Occipital lobe (tissue), 2 donors: Measurements from ENCODE around the gene FETUB. TPM values are rescaled to one million over a fixed set of nuclear protein-coding genes. Genes with fewer than 3 reads are reported as not detected.

Experiments used
- DNase-seq: peaks from one replicate; lab custom pipeline; 2025; lab: John Stamatoyannopoulos, UW
- total RNA-seq: library from RNA; depleted of rRNA; stranded (reverse); fragments of >200 nt; gene quantifications from one replicate; pipeline ENCODE4 v1.2.3, GENCODE V29; 2014

The FETUB gene, protein sequence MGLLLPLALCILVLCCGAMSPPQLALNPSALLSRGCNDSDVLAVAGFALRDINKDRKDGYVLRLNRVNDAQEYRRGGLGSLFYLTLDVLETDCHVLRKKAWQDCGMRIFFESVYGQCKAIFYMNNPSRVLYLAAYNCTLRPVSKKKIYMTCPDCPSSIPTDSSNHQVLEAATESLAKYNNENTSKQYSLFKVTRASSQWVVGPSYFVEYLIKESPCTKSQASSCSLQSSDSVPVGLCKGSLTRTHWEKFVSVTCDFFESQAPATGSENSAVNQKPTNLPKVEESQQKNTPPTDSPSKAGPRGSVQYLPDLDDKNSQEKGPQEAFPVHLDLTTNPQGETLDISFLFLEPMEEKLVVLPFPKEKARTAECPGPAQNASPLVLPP
- not detected for total RNA-seq

DNA sequence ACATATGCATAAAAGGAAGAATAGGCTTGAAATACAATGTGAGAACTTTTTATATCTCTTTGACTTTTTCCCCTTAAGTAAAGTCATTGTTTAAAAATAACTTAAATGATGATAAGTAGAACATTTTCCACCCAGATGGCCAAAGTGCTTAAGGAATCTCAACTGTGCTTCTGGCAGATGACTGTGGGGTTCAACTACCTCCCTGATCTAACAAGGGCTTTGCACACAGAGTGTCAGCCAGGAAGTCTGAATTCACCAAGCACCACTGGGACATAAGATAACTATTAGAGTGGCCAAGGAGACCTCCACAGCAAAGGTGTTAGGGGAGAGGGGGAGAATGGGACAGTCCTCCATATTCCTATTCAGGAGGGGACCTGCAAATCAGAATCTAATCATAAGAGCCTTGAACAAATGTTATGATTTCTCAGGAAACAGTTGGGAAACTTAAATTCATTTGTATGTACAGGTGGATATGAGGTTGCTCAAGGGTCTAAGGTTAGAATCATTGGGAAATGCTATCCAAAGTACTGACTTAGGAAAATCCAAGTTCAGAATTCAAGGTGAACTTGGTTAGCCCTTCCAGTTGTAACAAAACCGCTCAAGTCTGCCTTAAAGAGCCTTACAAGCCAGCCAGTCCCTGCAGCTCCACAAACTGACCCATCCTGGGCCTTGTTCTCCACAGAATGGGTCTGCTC, at the start of gene FETUB:
FETUB (plus strand) TSS at position 622 of the 695 bp plus-strand sequence; CDS start at position 684, 62 bp downstream.
- DNase-seq, result no peak

DNA sequence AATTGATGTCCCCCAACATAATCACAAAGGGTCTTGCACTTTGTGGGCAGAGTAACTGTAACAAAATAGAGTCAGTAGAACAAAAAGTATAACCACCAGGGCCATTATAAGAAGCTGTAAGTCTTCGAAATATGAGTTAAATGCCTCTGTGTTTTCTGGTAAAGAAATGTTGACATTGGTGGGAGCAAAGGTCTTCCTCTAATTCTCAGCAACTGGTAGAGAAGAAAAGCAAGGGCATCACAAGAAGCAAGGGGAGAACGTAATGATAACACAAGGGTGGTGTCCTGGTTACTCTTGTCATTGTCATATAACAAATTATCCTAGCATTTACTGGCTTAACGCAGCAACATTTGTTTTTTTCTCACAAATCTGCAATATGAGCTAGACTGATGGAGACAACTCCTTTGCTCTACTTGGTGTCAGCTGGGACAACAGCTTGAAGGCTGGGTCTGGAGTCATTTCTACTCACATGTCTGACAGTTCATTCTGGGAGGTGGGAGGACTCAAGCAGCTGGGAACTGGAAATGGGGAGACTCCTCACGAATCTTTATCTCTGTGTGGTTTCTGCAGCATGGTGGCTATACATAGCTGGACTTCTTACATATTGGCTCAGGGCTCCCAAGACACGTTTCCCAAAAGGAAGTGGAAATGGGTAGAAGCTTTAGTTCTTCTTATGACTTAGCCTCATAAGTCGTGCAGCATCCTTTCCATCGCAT, 49.5 kb upstream of the FETUB start:
- no peak for DNase-seq

DNA sequence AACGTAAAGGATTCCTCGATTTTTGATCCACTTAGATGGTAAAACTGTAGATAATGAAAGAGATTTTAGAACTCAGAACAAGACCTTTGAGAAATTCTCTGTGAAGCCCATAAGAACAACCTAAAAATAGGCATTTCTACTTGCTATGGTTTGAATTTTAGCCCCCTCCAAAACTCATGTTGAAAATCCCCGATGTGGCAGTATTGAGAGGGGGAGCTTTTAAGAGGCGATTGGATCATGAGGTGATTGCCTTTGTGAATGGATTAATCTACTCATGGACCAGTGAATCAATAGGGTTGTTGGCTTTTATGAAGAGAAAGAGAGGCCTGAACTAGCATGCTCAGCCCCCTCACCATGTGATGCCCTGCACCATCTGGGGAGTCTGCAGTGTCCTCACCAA, 47.5 kb upstream of the FETUB start:
- no peak for DNase-seq

DNA sequence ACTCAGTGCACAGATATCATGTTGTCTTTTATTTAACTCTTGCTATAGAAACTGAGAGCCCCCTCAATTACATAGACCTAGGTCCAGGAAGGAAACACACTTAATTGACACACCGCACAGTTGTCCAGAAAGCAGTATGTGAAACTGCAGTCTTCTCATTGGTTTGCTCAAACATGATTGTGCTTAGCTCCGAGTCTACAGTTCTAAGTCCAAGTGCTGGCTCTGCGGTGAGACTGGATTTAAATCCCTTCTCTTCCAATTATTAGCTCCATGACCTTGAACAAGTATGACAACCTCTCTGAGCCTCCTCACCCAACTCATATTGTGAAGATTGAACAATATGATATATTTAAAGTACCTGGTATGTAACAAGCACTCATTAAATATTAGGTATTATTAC, 46.3 kb upstream of the FETUB start:
- no peak for DNase-seq

DNA sequence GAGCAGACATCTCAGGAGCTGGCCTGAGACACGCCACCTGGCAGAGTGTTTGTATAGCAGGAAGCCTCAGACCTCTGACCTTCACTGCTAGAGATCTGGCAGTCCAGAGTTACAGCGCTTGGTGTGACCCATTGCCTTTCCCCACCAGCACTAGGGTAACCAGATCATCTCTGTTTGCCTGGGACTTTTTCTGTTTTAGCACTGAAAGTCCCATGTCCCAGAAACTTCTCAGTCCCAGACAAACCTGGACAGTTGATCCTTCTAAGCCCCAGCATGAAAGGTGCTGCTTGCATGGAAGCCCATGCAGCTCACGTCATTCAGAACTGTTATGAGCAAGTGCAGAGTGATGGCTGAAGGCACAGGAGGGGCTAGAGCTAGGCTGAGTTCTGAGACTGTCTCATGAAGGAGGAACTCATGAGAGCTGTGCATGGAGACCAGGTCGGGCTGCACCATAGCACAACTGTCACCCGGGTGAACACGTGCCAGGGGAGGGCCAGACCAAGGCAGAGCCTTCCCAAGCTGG, 45.5 kb upstream of the FETUB start:
- no peak for DNase-seq

DNA sequence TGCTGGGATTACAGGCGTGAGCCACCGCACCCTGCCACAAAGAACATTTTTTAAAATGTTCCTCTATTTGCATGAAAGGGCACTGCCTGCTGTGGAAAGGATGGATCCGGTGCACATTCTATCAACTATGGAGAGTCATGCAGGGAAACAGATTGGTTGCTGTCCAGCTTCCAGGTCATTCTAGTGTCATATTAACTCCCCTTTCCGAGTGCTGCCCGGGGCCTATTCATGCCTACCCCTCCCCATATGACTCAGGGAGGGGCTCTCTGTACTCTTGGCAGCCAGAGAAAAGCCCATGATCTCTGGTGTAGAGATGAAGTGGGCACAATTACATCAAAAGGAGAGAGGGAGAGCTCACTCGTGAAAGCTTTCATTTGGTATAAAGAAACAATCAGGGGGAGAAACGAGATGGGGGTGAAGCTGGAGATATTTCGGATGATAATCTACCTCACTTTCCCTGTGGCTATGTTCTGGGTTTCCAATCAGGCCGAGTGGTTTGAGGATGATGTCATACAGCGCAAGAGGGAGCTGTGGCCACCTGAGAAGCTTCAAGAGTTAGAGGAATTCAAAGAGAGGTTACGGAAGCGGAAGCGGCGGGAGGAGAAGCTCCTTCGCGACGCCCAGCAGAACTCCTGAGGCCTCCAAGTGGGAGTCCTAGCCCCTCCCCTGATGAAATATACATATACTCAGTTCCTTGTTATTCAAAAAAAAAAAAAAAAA, 43.5 kb upstream of the FETUB start:
- DNase-seq, result no peak

DNA sequence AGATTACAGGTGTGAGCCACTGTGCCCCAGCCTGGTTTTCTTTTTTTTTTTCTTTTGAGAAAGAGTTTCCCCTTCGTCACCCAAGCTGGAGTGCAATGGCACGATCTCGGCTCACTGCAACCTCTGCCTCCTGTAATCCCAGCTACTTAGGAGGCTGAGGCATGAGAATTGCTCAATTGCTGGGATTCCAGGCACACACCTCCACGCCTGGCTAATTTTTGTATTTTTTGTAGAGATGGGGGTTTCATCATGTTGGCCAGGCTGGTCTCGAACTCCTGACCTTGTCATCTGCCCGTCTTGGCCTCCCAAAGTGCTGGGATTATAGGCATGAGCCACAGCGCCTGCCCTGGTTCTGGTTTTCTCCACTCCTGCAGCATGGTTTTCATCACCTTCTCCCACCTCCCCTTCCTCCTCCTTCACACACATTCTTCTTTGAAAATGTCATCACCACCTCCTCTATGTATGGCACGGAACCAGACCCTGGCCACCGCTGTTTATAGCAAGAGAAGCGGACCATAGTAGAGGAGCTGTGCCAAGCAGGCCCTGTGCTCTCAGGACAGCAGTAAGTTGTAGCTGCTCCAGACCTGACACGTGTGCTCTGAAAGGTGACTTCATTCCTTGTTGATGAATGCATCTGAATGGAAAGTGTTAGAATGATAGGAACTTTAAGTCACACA, 42.0 kb upstream of the FETUB start:
- no peak for DNase-seq

DNA sequence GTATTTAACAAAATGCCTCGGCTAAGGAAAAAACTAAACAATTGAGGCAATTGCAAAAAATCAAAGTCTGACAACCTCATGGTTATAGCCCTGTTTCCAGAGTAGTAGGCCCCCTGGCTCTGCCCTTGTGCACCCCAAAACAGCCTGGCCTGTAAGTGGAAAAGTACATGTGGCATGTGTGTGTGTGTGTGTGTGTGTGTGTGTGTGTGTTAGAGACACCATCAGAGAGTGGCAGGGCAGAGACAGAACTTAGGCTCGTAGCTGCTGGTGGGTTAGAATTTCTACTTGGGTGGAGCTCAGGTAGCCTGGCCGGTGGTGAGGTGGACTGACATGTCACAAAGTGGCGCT, 41.4 kb upstream of the FETUB start:
- no peak for DNase-seq

DNA sequence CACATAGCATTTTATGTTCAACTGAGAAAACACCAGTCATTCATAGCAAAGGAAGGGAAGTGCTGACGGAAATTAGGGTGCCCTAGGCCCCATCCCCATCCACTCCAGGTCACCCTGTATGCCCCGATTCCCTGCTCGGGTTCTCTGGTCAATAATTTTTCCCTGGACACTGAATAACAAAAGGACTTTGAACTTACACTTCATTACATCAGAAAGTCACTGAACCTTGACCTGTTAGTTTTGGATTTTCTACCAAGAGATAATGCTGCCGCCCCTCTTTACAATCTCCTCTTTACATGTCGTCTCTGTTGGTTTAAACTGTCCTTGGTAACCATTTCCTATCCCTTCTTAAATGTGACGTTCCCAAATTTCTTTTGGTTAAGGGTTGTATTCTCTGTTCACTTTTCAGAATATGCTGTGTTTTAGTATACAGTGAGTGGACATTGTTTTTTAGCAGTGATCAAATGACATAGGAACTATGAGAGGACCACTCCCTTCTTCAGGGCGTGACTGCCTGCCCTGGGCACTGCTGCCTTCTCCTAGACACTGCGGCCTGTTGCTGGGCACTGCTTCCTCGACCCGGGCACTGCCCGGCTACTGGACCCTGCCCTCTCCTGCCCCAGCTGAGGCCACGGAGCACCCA, 40.9 kb upstream of the FETUB start:
- no peak for DNase-seq

DNA sequence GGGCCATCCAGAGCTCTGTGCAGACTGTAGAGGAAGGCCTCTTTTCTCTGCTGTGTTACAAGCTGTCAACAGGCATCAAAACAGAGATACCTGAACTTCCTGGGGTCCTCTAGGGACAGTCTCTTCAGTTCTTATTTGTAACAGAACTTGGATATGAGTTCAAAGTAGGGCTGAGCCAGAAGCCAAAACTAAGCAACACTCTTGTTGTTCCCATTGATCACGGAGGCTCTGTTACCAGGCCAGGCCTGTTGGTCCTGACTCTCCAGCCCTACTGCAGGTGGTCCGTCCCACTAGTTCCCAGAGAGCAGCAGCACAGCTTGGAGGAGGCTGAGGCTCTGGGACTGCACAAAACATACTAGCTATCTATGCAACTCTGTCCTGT, 40.4 kb upstream of the FETUB start:
- DNase-seq, result no peak

DNA sequence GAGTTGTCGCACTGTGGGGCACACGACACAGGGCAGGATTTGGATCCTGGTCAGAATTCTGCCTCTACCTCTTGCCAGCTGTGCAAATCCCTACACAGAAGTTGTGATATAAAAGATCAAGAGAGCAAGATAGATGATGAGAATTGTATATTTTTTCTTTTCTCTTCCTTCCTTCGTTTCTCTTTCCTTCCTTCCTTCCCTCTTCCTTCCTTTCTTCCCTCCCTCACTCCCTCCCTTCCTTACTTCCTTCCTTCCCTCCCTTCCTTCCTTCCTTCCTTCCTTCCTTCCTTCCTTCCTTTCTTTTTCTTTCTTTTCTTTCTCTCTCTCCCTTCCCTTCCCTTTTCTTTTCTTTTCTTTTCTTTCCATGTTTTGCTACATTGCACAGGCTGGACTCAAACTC, 39.3 kb upstream of the FETUB start:
- DNase-seq, result no peak

DNA sequence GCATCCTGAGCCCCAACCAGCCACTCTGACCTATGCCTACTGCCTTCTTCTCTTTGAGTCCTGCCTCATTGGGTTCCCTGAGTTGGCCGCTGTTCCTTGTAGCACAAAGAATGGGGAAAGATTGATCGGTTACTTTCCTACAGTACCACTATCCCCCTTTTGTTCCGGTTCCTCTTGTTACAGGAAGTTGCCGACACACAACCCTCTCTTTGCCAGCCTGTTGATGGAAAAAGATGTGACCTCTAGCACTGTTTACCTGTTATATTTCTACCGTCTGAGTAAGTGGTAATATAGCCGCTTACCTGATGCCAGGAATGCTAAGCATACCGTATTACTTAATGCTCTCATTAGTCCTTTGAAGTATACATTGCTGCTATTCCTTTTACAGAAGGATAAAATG, 37.0 kb upstream of the FETUB start:
- DNase-seq, result no peak

DNA sequence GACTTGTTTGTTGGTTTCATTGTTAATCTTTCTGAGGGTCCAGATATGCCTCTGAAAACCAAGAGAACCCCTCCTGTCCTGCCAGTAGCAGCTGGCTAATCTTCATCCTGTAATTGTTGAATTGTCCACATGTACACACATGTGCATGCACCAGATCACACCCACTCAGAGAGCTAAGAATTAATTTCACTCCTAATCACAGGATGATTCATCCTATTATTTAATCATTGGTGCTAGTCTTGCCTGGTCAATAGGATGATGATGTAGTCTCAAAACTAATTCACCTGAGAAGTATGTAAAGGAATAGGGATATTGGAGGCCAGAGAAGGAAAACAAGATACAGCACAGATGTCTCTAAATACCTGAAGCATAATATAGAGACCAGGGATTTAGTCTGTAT, 35.1 kb upstream of the FETUB start:
- DNase-seq, result no peak

DNA sequence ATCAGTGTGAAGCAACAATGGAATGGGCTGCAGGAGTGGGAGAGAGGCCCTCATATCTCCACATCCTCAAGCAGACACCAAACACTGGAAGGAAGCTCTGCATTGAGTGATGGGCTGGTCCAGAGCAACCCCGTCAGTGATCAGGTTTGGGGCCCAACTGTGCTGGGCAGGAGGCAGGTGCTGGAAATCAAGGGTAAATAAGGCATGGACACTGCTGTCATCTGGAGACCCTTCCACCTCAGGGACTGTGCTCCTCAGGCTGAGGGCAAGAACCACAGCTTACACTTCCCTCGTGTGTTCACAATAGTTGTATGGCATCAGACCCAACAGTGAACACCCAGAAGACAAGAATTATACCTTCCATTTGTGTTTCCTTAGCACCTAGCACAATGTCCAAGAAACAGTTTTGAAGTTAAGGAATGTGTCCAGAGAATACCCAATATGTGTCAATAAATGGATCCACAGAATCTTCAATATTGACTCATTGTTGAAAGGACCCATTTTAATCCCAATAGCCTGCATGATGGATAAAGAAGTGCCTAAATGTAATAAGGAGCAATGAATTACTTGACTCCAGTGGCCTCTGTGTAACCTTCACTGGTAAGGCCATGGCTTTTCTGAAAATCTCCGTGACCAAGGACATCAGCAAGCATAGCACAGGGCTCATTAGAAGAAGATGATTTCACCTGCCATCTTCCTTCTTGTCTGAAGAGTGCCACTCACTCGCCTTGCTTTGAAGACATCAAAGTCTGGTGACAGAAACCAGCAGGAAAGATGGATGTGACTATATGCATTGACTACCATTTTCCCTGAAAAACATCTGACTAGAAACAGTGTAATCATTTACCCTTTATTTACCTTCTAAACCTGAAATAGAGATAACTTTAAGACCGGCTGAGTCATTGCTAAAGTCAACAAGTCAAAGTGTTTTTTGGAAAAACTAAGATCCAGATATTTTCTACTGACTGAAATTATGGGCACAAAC, 34.3 kb upstream of the FETUB start:
- no peak for DNase-seq

DNA sequence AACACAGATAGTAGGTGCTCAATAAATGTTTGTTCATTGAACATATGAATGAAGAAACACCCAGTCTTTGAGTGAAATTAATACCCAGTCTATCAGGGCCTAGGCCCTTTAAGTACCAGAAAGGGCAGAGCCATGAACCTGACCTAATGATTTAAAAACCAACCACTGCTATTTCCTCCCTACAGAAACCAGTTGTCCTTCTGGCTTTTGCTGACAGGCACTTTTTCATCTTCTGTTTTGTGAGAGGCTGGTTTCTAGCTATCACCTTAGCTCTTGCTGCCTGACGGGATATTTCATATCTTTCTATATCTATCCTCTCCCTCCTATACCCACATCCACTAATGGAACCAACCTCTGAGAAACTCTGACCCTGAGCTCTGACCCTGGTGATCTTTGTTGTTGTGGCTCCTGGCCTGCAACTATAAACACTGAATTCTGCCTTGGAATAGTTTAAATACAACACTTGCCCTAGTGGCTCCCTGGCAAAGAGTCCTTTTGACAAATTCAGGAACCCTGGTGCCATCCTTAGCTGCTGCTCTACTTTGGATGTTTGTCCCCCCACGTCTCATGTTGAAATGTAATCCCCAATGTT, 31.5 kb upstream of the FETUB start:
- DNase-seq, result no peak

DNA sequence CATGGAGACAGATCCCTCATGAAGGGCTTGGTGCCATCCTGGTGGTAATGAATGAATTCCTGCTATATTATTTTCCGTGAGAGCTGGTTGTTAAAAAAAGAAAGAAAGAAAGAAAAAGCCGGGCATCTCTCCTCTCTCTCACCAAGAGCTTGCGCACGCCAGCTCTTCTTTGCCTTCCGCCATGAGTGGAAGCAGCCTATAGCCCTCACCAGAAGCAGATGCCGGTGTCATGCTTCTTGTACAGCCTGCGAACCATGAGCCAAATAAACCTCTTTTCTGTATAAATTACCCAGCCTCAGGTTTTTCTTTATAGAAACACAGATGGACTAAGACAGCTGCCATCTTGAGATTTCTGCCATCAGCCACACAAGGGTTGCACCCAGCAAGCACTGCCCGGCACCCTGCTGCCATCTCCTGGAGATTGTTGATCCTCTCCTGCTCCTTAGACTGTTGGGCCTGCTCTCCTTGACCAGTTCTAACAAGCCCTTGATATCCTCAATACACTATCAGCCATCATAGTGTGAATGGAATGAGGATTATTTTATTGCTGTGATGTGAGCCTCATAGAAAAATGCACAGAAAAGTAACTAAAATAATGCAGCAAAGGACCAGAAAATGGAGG, 30.8 kb upstream of the FETUB start:
- no peak for DNase-seq

DNA sequence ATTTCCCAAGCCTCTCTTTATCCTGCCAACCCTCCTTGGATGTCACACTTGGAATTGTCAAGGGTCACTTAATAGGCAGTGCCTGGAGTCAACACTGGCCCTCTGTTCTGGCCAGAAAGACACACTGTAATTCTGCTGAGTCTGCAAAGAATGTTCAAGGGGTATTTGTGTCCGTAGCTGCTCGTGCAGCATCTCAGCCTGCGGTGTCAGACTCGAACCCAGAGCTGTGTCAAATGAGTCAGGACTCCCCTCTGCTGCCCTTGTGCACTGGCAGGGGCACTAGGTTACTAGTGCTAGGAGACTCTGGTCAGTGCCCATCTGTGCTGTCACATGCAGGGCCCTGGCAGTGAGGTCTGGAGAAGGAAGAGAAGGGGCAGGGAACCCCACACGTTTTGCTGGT, 28.1 kb upstream of the FETUB start:
- no peak for DNase-seq
